Suppressor macrophage treated with lipopolysaccharide for 1 hour (primary cell): ENCODE data around the gene DMBX1.

Source experiments
- DNase-seq, 3 donors: peaks; one replicate each; pipeline ENCODE4 v3.0.0-alpha.2; 2020 to 2022

The DMBX1 gene

GRCh38 chr1:46508757-46509156 lies 19.1 kb downstream of the DMBX1 start:
- DNase-seq = peak; percentile 76 to 83 (median 77)

GRCh38 chr1:46510341-46510997 lies 20.8 kb downstream of the DMBX1 start:
- DNase-seq = no peak

GRCh38 chr1:46510998-46511365 lies 21.3 kb downstream of the DMBX1 start:
- no peak for DNase-seq

- DNase-seq = no peak
These were observed 22.6 kb downstream of the DMBX1 start for GRCh38 chr1:46512135-46512791.

- DNase-seq = no peak
These were observed 23.2 kb downstream of the DMBX1 start for GRCh38 chr1:46512792-46513190.

- no peak for DNase-seq
These were observed 23.9 kb downstream of the DMBX1 start for GRCh38 chr1:46513536-46513935.

GRCh38 chr1:46515576-46515975 lies 25.9 kb downstream of the DMBX1 start:
- DNase-seq = no peak

- no peak for DNase-seq
These were observed 26.7 kb downstream of the DMBX1 start for GRCh38 chr1:46516200-46516950.

- DNase-seq = no peak
These were observed 27.5 kb downstream of the DMBX1 start for GRCh38 chr1:46517010-46517600.

GRCh38 chr1:46517932-46518498 lies 28.4 kb downstream of the DMBX1 start:
- DNase-seq = no peak

- DNase-seq = peak in 2 of 3 donors; percentile 17 to 35
These were observed 29.6 kb downstream of the DMBX1 start for GRCh38 chr1:46519209-46519608.

- DNase-seq = no peak
These were observed 30.7 kb downstream of the DMBX1 start for GRCh38 chr1:46520063-46520911.

GRCh38 chr1:46521414-46521813 lies 31.8 kb downstream of the DMBX1 start:
- DNase-seq = peak in 2 of 3 donors; percentile 28 to 40

GRCh38 chr1:46522184-46522968 lies 32.7 kb downstream of the DMBX1 start:
- peak; percentile 66 to 91 (median 73) for DNase-seq

GRCh38 chr1:46522969-46523320 lies 33.3 kb downstream of the DMBX1 start:
- no peak for DNase-seq

- DNase-seq = no peak
These were observed 34.1 kb downstream of the DMBX1 start for GRCh38 chr1:46523496-46524353.

- no peak for DNase-seq
These were observed 35.2 kb downstream of the DMBX1 start for GRCh38 chr1:46524843-46525242.

- DNase-seq = no peak
These were observed 35.8 kb downstream of the DMBX1 start for GRCh38 chr1:46525253-46525983.

GRCh38 chr1:46526013-46526690 lies 36.5 kb downstream of the DMBX1 start:
- DNase-seq = no peak
